Measurements from ENCODE around the gene CHD3. TPM values are rescaled to one million over a fixed set of nuclear protein-coding genes. Genes with fewer than 3 reads are reported as not detected.

Gene CHD3
- total and polyA plus RNA-seq, 2 of the 13 experiments (the other 11 are each of a cell fraction or from before 2014, with no cell fraction given): 2.7 to 3.7 TPM

- TF ChIP-seq, protein P1, sequence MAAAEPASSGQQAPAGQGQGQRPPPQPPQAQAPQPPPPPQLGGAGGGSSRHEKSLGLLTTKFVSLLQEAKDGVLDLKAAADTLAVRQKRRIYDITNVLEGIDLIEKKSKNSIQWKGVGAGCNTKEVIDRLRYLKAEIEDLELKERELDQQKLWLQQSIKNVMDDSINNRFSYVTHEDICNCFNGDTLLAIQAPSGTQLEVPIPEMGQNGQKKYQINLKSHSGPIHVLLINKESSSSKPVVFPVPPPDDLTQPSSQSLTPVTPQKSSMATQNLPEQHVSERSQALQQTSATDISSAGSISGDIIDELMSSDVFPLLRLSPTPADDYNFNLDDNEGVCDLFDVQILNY (CRISPR knock-in tag; conservative IDR thresholded peaks at IDR 0.05): no peak; the same call in 1 of the 2 replicates
- no peak for TF ChIP-seq HNF1B (CRISPR knock-in tag; IDR thresholded peaks at IDR 0.05)
- no peak for TF ChIP-seq ZNF224 (CRISPR knock-in tag; IDR thresholded peaks at IDR 0.05)
- no peak for TF ChIP-seq SAFB2 (CRISPR knock-in tag; IDR thresholded peaks at IDR 0.05; ENCODE audit: borderline replicate concordance, low read depth)
- no peak for TF ChIP-seq ZSCAN29 (CRISPR knock-in tag; conservative IDR thresholded peaks at IDR 0.05)
- no peak for TF ChIP-seq GTF3A (CRISPR knock-in tag; conservative IDR thresholded peaks at IDR 0.05)
- no peak for TF ChIP-seq SATB2 (CRISPR knock-in tag; IDR thresholded peaks at IDR 0.05)
- no peak for TF ChIP-seq PRDM10 (CRISPR knock-in tag; IDR thresholded peaks at IDR 0.05; ENCODE audit: low read depth)
- TF ChIP-seq UBTF (CRISPR knock-in tag; IDR thresholded peaks at IDR 0.05): peak; percentile 2
- TF ChIP-seq NFE2 (CRISPR knock-in tag; IDR thresholded peaks at IDR 0.05): no peak
- no peak for TF ChIP-seq MAFK (conservative IDR thresholded peaks at IDR 0.05 in 1 of 2, IDR thresholded peaks at IDR 0.05 in 1 of 2; ENCODE audit: low read length in 2 of 2)
- no peak for TF ChIP-seq ARID2 (CRISPR knock-in tag; IDR thresholded peaks at IDR 0.05; ENCODE audit: borderline replicate concordance)
- TF ChIP-seq KMT2B (CRISPR knock-in tag; IDR thresholded peaks at IDR 0.05): no peak
- TF ChIP-seq MED13 (CRISPR knock-in tag; IDR thresholded peaks at IDR 0.05): no peak
- no peak for TF ChIP-seq SP140L (CRISPR knock-in tag; IDR thresholded peaks at IDR 0.05; ENCODE audit: borderline replicate concordance)
- TF ChIP-seq HDAC1 (CRISPR knock-in tag; IDR thresholded peaks at IDR 0.05): no peak
- TF ChIP-seq, protein P2, sequence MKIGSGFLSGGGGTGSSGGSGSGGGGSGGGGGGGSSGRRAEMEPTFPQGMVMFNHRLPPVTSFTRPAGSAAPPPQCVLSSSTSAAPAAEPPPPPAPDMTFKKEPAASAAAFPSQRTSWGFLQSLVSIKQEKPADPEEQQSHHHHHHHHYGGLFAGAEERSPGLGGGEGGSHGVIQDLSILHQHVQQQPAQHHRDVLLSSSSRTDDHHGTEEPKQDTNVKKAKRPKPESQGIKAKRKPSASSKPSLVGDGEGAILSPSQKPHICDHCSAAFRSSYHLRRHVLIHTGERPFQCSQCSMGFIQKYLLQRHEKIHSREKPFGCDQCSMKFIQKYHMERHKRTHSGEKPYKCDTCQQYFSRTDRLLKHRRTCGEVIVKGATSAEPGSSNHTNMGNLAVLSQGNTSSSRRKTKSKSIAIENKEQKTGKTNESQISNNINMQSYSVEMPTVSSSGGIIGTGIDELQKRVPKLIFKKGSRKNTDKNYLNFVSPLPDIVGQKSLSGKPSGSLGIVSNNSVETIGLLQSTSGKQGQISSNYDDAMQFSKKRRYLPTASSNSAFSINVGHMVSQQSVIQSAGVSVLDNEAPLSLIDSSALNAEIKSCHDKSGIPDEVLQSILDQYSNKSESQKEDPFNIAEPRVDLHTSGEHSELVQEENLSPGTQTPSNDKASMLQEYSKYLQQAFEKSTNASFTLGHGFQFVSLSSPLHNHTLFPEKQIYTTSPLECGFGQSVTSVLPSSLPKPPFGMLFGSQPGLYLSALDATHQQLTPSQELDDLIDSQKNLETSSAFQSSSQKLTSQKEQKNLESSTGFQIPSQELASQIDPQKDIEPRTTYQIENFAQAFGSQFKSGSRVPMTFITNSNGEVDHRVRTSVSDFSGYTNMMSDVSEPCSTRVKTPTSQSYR (CRISPR knock-in tag; IDR thresholded peaks at IDR 0.05; ENCODE audit: borderline replicate concordance): 0 out of 2 replicates have a peak, but pooled peaks have one; percentile 16
- TF ChIP-seq MTF1 (CRISPR knock-in tag; IDR thresholded peaks at IDR 0.05): no peak
Measured at GRCh38 chr17:7888184-7888920, at the start of gene CHD3 (continued).
